ENCODE results near the gene MRPL11. TPM values are rescaled to one million over a fixed set of nuclear protein-coding genes. Genes with fewer than 3 reads are reported as not detected.
"Not testable (repeated sequence)": the region's sequence is repeated elsewhere in the genome, so short reads cannot be mapped to it uniquely, and the experiment has no call there.

Gene MRPL11
- total RNA-seq, 1 experiment from 2014 or later, result 105 TPM

DNA sequence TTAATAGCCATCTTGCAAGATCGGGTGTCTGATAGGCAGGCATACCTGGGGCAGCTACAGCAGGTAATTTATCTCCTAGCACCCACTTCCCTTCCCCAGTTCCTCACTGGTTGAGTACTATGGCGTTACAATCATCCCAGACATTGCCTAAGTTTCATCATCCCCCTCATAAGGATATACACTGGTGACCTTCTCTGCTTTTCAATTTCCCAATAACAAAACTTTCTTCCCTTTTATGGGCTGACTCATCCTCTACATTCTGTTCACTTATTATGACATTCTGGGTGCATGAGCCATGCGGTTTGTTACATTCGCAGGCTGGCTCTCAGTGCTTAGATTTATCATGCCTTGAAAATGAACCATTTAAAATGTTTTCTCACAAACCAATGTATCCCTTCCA is 5.0 kb upstream of the MRPL11 start:
- H3K27ac ChIP-seq (ENCODE audit: insufficient read length, low read depth, low read length), result no peak overlapping the region
- no peak overlapping the region for H2BK120ac ChIP-seq (ENCODE audit: low read depth, low read length, poor library complexity, severe bottlenecking)
- H3K18ac ChIP-seq (ENCODE audit: insufficient read length, low read depth, low read length), result no peak overlapping the region
- WGBS (ENCODE audit: extremely low coverage, insufficient read length, low lambda C conversion rate), result no CpG with 5 or more reads among the region's 4 CpGs
- no peak overlapping the region for H3K14ac ChIP-seq (ENCODE audit: insufficient read depth, low read length)
- peaks cover 19 to 21% of the 10 kb centered on the region in 2 experiments for H3K9me3 Mint-ChIP-seq
- H3K79me1 ChIP-seq (ENCODE audit: insufficient read depth, low read depth, low read length, poor library complexity, severe bottlenecking), result no peaks in the 10 kb centered on the region
- no peak overlapping the region for H2BK12ac ChIP-seq (ENCODE audit: insufficient read length, low read depth, low read length)
- peaks cover 5 to 29% (median 6%) of the 10 kb centered on the region in 3 experiments; a peak in 3 of 7 replicates for H3K36me3 Mint-ChIP-seq (ENCODE audit: insufficient read depth in 1 of 3, low read depth in 3 of 3)
- H3K27me3 Mint-ChIP-seq (ENCODE audit: low read depth), result no peaks in the 10 kb centered on the region
- H4K20me1 ChIP-seq (ENCODE audit: control insufficient read depth, insufficient read depth, insufficient read length), result no peaks in the 10 kb centered on the region
- H2BK5ac ChIP-seq (ENCODE audit: insufficient read length, low read length), result no peak overlapping the region
- no peak overlapping the region for H2BK15ac ChIP-seq (ENCODE audit: low read depth, low read length)
- no peaks in the 10 kb centered on the region for H3K23me2 ChIP-seq (ENCODE audit: insufficient read length, low read depth, low read length, poor library complexity, severe bottlenecking)
- H2BK20ac ChIP-seq (ENCODE audit: low read depth, low read length, poor library complexity, severe bottlenecking), result no peak overlapping the region
- DNase-seq, result no peak
- H2AFZ ChIP-seq (ENCODE audit: low read length), result no peak overlapping the region
- H3K79me2 ChIP-seq (ENCODE audit: insufficient read depth, low read length), result no peaks in the 10 kb centered on the region
- H3K4me1 Mint-ChIP-seq, result peaks cover 28 to 35% of the 10 kb centered on the region in 2 experiments
- H3T11ph ChIP-seq (ENCODE audit: low read length), result no peak overlapping the region
- peaks cover 17% of the 10 kb centered on the region for H3K9me3 ChIP-seq (ENCODE audit: control insufficient read depth, low read depth, low read length)
- no peak overlapping the region for H4K5ac ChIP-seq (ENCODE audit: insufficient read length, low read depth, low read length)
- H3K4me2 ChIP-seq (ENCODE audit: insufficient read depth, insufficient read length, low read length), result no peak overlapping the region
- no peaks in the 10 kb centered on the region for H3K27me3 ChIP-seq (ENCODE audit: insufficient read depth, low read length)
- H2AK5ac ChIP-seq (ENCODE audit: insufficient read length, low read length), result no peak overlapping the region
- H4K8ac ChIP-seq (replicated peaks; ENCODE audit: insufficient read length, low read depth, low read length), result no peak overlapping the region
- H4K91ac ChIP-seq (ENCODE audit: insufficient read length, low read depth, low read length), result no peak overlapping the region
- H3K23ac ChIP-seq (ENCODE audit: insufficient read length, low read depth, low read length), result no peak overlapping the region
- H3K27ac Mint-ChIP-seq, result no peak overlapping the region
- TF ChIP-seq, protein P1, sequence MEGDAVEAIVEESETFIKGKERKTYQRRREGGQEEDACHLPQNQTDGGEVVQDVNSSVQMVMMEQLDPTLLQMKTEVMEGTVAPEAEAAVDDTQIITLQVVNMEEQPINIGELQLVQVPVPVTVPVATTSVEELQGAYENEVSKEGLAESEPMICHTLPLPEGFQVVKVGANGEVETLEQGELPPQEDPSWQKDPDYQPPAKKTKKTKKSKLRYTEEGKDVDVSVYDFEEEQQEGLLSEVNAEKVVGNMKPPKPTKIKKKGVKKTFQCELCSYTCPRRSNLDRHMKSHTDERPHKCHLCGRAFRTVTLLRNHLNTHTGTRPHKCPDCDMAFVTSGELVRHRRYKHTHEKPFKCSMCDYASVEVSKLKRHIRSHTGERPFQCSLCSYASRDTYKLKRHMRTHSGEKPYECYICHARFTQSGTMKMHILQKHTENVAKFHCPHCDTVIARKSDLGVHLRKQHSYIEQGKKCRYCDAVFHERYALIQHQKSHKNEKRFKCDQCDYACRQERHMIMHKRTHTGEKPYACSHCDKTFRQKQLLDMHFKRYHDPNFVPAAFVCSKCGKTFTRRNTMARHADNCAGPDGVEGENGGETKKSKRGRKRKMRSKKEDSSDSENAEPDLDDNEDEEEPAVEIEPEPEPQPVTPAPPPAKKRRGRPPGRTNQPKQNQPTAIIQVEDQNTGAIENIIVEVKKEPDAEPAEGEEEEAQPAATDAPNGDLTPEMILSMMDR (conservative IDR thresholded peaks at IDR 0.05), result no peak
- no peak overlapping the region for H3K56ac ChIP-seq (ENCODE audit: insufficient read length, low read depth, low read length)
- H3K9ac ChIP-seq (ENCODE audit: extremely low read depth, insufficient read length, low read length), result no peak overlapping the region
- H3K4ac ChIP-seq (ENCODE audit: low read depth, low read length), result no peak overlapping the region
- no peak overlapping the region for H3K4me3 Mint-ChIP-seq
- no peaks in the 10 kb centered on the region for H3K4me1 ChIP-seq (ENCODE audit: insufficient read depth, low read length)

GRCh38 chr11:66440940-66441282 is 2.3 kb upstream of the MRPL11 start:
- H2BK15ac ChIP-seq (ENCODE audit: low read depth, low read length); H2BK12ac ChIP-seq (ENCODE audit: insufficient read length, low read depth, low read length); H3K18ac ChIP-seq (ENCODE audit: insufficient read length, low read depth, low read length); H3K79me2 ChIP-seq (ENCODE audit: insufficient read depth, low read length); H3K9ac ChIP-seq (ENCODE audit: extremely low read depth, insufficient read length, low read length); H3K27me3 Mint-ChIP-seq (ENCODE audit: low read depth); H3K23ac ChIP-seq (ENCODE audit: insufficient read length, low read depth, low read length); H3K14ac ChIP-seq (ENCODE audit: insufficient read depth, low read length); H3K56ac ChIP-seq (ENCODE audit: insufficient read length, low read depth, low read length); H2BK120ac ChIP-seq (ENCODE audit: low read depth, low read length, poor library complexity, severe bottlenecking); H3K27ac ChIP-seq (ENCODE audit: insufficient read length, low read depth, low read length); H3K4me3 Mint-ChIP-seq; H4K91ac ChIP-seq (ENCODE audit: insufficient read length, low read depth, low read length); H3K4me1 ChIP-seq (ENCODE audit: insufficient read depth, low read length); H3K79me1 ChIP-seq (ENCODE audit: insufficient read depth, low read depth, low read length, poor library complexity, severe bottlenecking); H2AFZ ChIP-seq (ENCODE audit: low read length); H3K23me2 ChIP-seq (ENCODE audit: insufficient read length, low read depth, low read length, poor library complexity, severe bottlenecking); DNase-seq; H3K27me3 ChIP-seq (ENCODE audit: insufficient read depth, low read length); H3K4me2 ChIP-seq (ENCODE audit: insufficient read depth, insufficient read length, low read length); H4K5ac ChIP-seq (ENCODE audit: insufficient read length, low read depth, low read length); H4K8ac ChIP-seq (replicated peaks; ENCODE audit: insufficient read length, low read depth, low read length); H2BK5ac ChIP-seq (ENCODE audit: insufficient read length, low read length); H3T11ph ChIP-seq (ENCODE audit: low read length); H2BK20ac ChIP-seq (ENCODE audit: low read depth, low read length, poor library complexity, severe bottlenecking); H3K4ac ChIP-seq (ENCODE audit: low read depth, low read length); H2AK5ac ChIP-seq (ENCODE audit: insufficient read length, low read length); H4K20me1 ChIP-seq (ENCODE audit: control insufficient read depth, insufficient read depth, insufficient read length); H3K27ac Mint-ChIP-seq: not testable (repeated sequence)
- H3K4me1 Mint-ChIP-seq, result peaks cover 19 to 29% of the 10 kb centered on the region in 2 experiments
- H3K9me3 ChIP-seq (ENCODE audit: control insufficient read depth, low read depth, low read length), result peaks cover 17% of the 10 kb centered on the region
- WGBS (ENCODE audit: extremely low coverage, insufficient read length, low lambda C conversion rate), result no CpG with 5 or more reads among the region's 27 CpGs
- H3K9me3 Mint-ChIP-seq, result peaks cover 19 to 21% of the 10 kb centered on the region in 2 experiments
- peaks cover 17 to 51% (median 23%) of the 10 kb centered on the region in 3 experiments; a peak in 6 of 7 replicates for H3K36me3 Mint-ChIP-seq (ENCODE audit: insufficient read depth in 1 of 3, low read depth in 3 of 3)
